Activated CD4-positive, CD25-positive, alpha-beta regulatory T cell treated with anti-CD3 and anti-CD28 coated beads, Interleukin-2, amount 50 U/mL, for 24 hours (primary cell): Measurements from ENCODE around the gene TSHZ2.
A peak's percentile ranks its signal among the peaks of the same experiment; 100 is the strongest.

Source experiments
- ATAC-seq, 2 donors: fragments of 150-1000 bp; cut with Tn5 transposase; one replicate each; pipeline ENCODE4 v1.10.0; 2021; ENCODE audit warnings: mild to moderate bottlenecking in 1 of 2, moderate library complexity in 1 of 2

Gene TSHZ2, protein sequence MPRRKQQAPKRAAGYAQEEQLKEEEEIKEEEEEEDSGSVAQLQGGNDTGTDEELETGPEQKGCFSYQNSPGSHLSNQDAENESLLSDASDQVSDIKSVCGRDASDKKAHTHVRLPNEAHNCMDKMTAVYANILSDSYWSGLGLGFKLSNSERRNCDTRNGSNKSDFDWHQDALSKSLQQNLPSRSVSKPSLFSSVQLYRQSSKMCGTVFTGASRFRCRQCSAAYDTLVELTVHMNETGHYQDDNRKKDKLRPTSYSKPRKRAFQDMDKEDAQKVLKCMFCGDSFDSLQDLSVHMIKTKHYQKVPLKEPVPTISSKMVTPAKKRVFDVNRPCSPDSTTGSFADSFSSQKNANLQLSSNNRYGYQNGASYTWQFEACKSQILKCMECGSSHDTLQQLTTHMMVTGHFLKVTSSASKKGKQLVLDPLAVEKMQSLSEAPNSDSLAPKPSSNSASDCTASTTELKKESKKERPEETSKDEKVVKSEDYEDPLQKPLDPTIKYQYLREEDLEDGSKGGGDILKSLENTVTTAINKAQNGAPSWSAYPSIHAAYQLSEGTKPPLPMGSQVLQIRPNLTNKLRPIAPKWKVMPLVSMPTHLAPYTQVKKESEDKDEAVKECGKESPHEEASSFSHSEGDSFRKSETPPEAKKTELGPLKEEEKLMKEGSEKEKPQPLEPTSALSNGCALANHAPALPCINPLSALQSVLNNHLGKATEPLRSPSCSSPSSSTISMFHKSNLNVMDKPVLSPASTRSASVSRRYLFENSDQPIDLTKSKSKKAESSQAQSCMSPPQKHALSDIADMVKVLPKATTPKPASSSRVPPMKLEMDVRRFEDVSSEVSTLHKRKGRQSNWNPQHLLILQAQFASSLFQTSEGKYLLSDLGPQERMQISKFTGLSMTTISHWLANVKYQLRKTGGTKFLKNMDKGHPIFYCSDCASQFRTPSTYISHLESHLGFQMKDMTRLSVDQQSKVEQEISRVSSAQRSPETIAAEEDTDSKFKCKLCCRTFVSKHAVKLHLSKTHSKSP (N-terminal part only)

DNA sequence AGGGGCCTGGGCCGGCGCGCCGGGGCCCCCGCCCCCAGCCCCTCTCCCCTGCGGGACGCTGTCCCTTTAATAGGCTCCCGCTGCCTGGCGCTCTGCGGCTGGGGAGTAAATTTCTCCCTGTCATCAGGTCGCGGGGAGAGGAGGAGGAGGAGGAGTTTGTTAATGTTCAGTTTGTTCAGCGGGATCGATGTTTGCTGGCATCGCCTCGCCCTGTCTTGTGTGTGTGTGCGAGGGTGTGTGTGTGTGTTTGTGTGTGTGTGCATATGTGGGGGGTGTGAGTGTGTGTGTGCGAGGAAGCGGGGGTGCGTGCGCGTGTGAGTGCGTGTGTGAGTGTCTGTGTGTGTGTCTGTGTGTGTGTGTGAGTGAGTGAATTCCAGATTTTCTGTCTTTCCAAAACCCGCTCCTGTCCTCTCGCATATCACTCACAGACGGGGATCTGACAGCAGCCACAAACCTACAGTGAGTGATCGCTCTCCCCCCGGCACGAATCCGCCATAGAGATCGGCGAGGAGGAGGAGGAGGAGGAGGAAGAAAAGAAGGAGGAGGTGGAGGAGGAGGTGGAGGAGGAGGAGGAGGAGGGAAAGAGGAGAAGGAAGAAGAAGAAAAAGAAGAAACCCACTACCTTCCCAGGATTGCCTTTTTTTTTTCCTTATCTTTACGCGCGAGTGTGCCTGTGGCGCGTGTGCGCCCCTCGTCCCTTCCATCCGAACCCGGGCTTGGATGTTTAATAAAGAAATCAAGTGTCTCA, at the start of gene TSHZ2:
Gene TSHZ2, plus strand, starts transcription at position 169 of the 748 bp plus-strand sequence. CDS start 936 bp downstream, outside the sequence.
- peak; percentile 10 to 16 for ATAC-seq

DNA sequence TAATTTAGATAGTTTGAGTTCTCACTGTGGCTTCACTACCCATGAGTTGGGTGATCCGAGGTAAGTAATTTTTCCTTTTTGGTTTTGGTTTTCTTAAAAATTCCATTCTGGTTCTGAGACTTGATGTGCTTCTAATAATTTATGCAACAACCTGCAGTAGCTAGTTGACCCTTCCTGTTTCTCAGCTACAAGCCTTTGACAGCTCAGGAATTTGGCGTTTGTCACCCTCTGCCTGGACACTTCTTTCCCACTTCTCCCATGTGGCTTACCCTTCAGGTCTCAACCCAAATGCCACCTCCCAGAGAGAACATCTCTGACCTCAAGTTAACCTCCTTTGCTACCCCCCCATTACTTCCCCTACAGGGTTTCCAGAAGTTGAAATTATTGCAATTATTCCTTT, 49.7 kb upstream of the TSHZ2 start:
- no peak for ATAC-seq

DNA sequence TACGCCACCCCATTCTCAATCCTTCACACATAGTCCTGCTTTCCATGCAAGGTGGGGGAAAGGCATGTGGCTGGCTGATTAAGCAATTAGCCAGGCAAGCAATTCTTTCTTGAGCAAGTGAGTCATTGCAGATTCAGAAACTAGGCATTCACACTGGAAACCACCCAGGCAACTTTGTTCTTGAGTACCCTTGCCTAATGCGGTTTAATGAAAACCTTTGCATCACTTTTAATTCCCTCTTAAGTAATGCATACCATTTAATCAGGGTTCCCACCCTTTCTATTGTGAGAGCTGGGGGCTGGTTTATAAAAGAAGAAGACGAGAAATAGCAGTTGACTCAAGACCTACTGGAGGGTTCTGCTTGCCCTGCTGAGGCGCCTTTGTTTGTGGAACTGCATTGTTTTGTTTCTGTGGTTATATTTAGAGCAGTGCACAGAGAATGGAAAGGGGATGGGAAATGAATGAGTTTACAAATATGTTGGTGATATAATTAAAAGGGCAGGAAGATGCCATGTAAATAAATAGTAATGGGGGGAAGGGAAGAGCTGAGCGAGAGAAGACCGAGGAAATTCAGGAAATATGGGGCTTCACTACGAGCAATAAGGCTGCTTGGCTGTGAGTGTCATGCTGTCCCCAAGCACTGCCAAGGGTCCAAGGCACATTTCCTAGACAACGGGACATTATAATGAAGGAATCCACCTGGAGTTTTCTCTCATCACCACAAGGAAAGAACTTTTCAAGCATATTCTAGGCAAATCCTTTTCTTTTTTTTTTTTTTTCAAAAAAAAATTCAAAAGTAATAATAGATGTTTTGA, 48.8 kb upstream of the TSHZ2 start:
- ATAC-seq: peak in 1 of 2 donors; percentile 56

DNA sequence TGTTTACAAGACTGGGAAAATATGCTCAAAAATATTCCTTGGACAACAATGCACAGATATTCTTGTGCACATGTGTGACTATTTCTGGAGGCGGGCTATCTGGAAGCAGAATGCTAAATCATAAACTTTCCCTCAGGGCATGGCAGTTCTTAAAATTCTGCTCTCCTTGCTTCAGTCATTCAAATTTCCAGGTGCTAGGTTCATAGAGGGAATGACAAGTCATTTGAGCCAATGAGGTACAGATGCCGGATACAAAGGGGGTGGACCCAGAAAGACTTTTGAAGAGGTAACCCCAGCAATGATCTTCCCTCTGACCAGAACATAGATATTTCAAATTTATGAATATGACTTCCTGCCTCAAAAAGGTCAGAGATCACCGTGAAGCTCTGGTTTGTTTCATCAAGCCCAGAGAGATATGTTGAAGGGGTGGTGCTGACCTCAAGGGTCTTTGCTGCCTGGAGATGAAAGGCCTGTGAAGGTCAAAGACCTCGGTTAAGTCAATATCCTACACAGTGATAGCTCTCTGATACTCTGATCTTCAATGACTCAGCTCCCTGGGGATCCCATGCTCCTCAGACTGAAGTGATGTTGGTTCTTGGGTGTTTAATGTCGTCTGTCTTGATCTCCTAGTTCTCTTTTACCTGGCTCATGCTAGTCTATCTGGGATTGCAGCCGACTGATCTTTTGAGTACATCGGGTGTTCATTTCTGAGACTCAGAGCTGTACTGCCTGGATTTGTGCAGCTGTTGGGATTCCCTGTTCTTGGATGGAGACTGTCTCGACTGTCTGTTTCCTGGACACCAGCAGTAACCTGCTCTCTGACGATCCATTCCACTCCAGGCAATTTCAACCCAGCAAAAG, 47.5 kb upstream of the TSHZ2 start:
- no peak for ATAC-seq

DNA sequence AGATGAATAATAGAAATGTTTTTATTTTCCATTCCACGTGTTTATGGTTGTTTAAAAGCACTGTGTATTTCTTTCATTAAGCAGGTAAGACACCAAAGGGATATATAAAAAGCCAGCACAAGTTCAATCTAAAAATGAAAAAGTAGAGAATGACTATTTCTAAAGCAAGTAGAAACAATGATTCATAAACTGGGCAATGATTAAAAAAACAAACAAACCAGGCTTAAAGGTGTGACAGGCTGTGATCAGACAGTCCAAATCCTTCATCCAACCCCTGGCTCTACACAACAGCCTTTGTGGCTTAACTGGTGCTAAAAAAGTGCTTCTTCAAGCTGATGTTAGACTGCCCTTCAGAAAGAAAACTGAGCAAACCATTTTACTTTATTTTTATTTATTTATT, 45.7 kb upstream of the TSHZ2 start:
- ATAC-seq: no peak

DNA sequence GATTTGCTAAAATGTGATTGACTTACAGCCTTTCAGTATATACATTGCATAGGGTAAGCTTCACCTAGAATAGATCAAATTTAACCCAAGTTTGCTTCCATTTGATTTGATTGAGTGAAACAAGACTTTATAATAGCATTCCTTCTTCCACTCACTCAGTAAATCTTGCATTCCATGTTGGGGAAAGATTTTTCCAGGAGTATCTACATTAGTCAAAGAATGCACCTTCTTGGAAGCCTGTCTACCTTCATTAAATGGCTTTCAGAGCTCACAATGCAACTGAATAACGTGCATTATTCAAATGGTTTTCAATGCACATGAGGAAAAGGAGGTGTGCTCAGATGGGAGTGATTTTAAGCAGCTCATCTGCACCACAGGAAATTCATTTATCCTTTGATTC, 38.3 kb upstream of the TSHZ2 start:
- no peak for ATAC-seq

DNA sequence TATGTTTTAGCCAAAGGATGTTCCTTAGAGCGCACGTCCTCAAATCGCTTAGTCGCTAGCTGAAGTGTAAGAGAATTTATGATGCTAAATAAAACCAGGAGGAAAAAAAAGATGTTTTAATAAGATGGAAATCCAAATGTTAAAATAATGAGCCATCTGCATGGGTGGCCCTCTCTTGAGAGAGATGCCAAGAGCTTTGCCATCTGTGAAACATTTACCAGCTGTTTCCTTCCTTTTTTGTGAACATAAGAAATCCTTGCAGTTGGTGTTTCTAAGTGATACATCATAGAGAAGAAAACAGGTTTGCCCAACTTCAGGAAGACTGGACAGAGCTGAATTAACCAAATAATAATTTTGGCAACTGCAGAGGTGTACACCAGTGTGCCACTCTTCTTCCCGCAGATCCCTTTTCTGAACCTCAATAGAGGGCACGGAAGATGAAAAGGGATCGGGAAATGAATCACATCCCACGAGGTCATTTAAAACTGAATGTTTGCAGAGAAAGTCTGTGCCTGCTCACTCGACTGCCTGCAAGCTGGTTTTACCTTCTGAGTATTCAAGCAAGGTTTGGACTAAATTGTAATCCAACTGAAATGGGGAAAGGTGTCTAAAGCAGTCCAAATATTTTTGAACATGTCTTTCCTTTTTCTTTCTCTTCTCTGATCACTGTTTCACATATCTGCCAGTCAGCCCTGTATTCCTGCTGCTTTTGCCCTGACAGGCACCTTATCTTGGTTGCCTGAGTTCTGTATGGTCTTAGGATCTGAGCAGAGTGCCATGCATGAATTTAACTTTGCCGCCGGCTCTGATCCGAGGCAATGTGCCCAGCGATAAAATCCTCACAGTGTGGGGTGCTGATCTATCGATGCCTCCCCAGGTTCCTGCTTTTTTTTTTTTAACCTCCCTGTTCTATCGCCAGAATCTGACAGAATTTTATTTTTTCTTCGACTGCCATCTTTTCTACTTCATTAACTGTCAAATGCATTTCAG, 35.5 kb upstream of the TSHZ2 start:
- no peak for ATAC-seq

DNA sequence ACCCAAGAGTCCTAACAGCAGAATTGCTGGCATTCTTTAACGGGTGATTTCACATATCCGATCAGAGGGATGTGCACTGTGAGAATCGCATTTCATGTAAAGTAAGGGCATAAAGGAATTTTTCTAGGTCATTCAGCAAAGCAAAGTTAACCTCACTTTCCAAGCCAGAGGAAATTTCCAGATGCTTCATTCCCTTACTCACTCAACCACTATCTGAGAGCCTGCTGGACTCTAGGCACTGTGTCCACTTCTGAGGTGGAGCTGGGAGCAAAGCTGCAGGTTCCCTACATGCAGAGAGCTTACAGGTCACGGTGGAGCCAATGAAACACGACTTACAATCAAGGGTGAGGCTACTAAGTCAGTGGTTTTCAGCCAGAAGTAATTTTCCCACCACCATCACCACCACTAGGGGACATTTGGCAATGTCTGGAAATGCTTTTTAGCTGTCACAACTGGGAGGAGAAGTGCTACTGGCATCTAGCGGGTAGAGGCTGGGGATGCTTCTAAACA, 34.5 kb upstream of the TSHZ2 start:
- no peak for ATAC-seq

DNA sequence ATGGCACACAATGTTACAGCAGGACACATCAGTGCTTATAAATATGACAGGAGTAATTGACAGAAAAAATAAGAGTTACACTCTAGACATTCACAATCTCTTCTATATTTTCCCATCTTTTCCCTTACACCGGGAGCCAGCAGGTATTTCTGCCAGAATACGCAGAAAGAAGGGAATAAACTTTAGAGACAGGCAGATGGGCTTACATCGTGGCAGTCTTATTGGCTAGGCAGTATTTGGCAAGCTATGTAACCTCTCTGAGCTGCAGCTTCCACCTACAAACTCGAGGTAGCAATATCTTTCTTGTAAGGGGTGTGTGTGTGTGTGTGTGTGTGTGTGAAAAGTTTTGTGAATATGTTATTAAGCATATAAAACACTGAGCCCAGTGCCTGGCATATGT, 33.0 kb upstream of the TSHZ2 start:
- ATAC-seq: no peak

DNA sequence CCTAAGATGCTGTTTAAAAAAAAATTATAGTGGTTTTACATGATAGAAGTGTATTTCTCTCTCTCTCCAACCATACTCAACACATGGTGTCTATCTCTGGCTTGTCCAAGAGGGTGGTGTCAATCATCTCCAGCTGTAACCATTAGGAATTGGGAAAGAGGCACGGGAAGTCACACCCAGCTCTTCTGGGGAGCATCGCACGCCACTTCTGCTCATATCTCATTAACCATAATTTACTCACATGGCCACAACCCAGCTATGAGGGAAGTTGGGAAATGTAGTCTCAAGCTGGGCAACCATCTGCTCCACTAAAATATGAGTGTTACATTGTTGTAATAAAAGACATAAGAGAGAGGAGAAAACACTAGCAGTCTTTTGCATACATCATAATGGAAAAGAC, 30.4 kb upstream of the TSHZ2 start:
- no peak for ATAC-seq

DNA sequence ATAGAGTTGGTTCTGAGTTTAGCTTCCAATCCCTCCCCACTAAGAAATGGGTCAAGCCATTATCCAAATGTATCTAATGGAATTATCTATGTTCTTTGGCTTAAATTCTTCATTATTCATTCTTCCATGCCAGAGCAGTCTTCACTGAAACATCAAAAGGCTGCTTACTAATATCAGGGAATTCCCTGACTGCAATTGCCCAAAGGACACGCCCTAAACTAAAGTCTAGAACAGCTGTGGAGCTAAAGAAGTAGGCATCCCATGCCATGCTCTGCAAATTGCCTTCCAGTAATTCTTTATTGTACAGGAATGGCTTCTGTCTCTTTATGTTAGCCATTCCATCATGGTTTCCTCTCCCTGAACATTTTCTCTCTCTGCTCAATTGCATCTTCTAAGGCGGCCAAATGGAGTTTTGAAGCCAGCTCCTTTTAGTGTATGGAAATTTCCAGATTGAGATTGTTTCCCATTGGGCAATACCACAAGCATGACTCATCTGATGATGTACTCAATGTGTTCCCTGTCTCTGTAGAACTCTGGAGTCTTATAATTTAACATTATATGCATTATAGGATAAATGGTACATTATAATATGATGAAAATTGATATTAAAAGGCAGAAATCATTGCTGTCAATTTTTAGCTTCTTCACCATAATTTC, 28.8 kb upstream of the TSHZ2 start:
- no peak for ATAC-seq

DNA sequence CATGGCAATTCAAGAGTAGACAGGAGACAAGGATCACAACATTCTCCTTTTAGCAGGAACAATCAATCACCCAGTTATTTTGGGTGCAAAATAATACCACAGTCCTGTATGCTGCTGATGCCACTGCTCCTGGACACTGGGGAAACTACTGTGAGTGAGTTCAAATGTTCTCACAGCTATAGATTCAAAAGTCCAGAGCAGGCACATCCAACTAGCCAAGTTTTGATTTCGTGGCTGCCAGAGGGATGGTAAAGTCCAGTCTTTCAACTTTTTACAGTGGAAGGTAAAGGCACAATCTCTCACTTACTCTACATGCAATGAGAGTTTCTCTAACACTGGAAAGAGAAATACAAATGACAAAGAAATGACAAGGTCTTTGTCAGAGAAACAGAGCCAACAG, 26.9 kb upstream of the TSHZ2 start:
- ATAC-seq: no peak

DNA sequence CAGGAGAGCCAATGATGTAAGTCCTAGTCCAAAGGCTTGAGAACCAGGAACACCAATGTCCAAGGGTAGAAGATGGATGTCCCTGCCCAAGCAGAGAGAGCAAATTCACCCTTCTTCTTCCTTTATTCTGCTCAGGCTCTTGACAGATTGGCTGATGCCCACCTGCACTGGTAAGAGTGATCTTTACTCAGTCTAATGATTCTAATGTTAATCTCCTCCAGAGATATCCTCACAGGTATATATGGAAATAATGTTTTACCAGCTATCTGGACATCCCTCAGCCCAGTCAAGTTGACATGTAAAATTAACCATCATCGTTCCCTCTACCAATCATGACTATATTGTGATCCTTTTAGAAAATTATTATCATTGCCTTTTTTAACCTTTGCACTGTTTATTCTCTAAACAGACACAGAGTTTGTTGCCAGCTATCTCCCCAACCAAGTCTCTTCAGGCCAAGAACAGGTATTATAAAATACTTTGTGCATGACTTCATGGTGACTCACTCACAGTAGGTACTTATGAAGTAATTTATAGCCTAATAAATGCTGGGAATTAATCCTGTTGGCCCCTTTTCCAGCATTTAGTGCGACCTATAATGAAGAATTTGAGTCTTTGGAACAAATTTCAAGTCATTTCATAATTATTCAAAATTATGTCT, 26.2 kb upstream of the TSHZ2 start:
- no peak for ATAC-seq

DNA sequence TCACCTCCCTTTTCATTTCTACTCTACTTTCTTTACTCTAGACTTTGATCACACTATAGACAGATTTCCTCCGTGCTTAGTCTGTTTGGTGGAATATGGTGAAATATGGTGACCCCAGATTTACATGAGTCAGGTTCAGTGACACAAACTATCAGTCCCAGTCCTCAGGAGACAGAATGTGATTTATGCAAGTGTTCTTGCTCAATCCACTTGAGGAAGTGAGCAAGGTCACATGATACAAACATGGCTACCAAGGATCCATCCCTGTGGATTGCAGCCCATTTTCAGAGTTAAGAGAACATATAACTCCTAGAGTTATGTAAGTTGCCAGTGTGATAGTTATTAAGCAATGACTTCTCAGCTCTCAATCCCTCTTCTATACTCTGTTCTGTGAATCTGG, 23.7 kb upstream of the TSHZ2 start:
- ATAC-seq: no peak

DNA sequence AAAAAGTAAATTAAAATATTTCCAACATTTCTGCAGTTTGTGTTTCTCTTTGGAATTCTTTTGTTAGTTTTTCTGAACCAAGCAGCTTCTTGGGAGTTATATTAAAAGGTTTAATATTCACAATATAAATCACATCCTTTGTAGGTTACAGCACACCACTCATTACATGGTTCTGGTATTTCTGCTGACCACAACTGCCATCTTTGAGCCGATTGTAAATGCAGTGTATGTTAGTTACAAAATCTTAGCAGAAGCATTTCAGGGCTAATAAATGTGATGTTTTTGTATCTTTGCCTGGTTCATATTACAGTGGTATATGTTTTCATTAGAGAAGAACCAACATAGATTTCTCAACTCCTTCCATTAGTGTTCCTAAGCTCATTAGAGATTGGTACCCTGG, 19.1 kb upstream of the TSHZ2 start:
- ATAC-seq: no peak

DNA sequence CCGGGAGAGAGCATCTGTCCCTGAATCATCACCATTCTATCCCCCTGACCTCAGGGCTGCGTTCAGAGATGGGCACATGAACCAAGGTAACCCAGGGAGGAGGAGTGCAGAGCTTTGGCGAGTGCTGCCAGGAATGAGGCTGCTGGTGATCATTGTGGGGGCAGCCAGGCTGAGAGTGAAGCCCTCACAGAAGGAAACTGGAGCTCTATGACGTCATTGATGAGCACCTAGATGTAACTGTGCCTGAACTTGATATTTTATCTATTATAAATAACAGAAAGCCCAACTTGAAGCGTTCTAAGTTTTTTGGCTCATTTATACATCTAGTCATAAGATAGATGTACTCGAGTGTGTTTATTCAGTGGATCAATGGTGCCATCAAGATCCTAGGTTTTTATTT, 17.3 kb upstream of the TSHZ2 start:
- ATAC-seq: no peak

DNA sequence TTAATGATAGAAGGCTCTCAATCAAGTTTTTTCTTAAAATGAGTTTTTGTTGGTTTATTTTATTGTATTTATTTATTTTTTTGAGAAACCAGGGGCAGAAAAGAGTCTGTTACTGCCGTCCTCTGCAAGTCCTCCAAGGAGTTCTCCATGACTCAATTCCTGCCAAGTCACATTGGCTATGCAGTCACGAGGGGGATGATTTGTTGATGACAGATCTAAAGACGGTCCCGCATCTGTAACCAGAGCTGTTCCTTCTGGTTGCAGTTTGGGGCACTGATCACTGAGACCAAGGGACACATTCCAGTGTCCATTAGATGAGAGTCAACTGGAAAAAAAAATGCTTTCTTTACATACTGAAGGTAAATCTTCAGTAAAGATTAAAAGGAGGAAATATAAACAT, 13.9 kb upstream of the TSHZ2 start:
- no peak for ATAC-seq

DNA sequence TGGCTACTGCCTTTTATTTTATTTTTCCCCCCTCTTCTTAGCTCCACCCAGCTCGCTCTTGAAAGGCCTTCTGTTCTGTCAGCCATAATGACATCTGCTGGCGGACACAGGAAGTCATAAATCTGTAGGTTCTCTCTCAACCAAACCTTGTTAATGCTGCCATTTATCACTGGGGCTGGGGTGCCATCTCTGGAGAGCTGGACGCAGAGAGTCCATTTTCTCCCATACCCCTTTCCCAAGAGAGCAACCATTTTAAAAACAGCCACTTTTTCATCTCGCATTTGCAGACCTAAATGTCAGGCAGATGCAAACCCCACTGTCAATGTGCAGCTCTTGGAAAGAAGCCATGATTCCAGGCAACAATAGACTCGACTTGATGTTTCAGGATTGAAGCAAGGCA, 13.0 kb upstream of the TSHZ2 start:
- ATAC-seq: no peak
